ENCODE results near the gene CACNA2D3.

DNA sequence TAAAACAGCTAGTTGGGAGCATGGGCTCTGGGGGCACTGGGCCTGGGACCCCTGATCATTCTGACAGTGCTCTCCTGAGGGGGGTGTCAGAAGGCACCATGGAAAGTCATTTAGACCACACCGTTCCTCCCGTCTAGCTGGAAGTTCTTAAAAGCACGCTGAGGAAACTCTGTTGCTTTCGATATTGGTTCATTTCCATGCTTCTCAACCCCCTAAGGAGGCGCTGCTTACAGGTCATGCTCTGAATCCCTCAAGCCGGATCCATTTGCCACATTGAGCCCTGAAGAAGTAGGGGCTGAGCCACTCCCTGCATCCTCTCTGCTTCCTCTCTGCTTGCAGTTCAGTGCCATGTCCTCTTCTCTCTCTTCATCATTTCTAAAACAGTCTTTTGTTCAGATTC is 187.2 kb downstream of the CACNA2D3 start:
- no peak for TF ChIP-seq POLR2A (IDR thresholded peaks at IDR 0.05)
- TF ChIP-seq, protein P1, sequence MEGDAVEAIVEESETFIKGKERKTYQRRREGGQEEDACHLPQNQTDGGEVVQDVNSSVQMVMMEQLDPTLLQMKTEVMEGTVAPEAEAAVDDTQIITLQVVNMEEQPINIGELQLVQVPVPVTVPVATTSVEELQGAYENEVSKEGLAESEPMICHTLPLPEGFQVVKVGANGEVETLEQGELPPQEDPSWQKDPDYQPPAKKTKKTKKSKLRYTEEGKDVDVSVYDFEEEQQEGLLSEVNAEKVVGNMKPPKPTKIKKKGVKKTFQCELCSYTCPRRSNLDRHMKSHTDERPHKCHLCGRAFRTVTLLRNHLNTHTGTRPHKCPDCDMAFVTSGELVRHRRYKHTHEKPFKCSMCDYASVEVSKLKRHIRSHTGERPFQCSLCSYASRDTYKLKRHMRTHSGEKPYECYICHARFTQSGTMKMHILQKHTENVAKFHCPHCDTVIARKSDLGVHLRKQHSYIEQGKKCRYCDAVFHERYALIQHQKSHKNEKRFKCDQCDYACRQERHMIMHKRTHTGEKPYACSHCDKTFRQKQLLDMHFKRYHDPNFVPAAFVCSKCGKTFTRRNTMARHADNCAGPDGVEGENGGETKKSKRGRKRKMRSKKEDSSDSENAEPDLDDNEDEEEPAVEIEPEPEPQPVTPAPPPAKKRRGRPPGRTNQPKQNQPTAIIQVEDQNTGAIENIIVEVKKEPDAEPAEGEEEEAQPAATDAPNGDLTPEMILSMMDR (IDR thresholded peaks at IDR 0.05) = no peak
